Spinal cord (tissue), 10 donors: ENCODE measurements around the gene FNDC1. TPM values are rescaled to one million over a fixed set of nuclear protein-coding genes. Genes with fewer than 3 reads are reported as not detected.

ENCODE experiments used
- DNase-seq, 6 donors: peaks; one replicate each; pipeline versions ENCODE4 v3.0.0 to v3.0.0-alpha.2; 2013 to 2015; ENCODE audit warnings: low spot score in 6 of 6, low read depth in 4 of 6
- H3K27ac ChIP-seq: one replicate; pipeline ENCODE4 v1.5.1; 2013; ENCODE audit warnings: low read depth, low read length, control low read depth
- H3K27me3 ChIP-seq: one replicate; pipeline ENCODE4 v1.6.1; 2013; ENCODE audit warnings: low read length; ENCODE audit not compliant: control insufficient read depth, insufficient read depth
- H3K36me3 ChIP-seq: one replicate; pipeline ENCODE4 v1.6.1; 2013; ENCODE audit warnings: low read length; ENCODE audit not compliant: control insufficient read depth, insufficient read depth
- H3K4me1 ChIP-seq: one replicate; pipeline ENCODE4 v1.6.1; 2013; ENCODE audit warnings: low read length; ENCODE audit not compliant: control insufficient read depth, insufficient read depth
- H3K4me3 ChIP-seq: one replicate; pipeline ENCODE4 v1.5.1; 2013; ENCODE audit warnings: low read depth, low read length, control low read depth
- H3K9me3 ChIP-seq: one replicate; pipeline ENCODE4 v1.6.1; 2013; ENCODE audit warnings: low read length; ENCODE audit not compliant: control insufficient read depth, insufficient read depth
- WGBS: methylation state at CpG from one replicate; pipeline ENCODE4 v1.1.5; 2013; ENCODE audit warnings: missing lambda C conversion rate; ENCODE audit not compliant: insufficient coverage; 5-methylcytosine and 5-hydroxymethylcytosine counted together
- polyA plus RNA-seq, 2 donors: library from polyadenylated mRNA; unstranded; fragments of 120-200 nt; gene quantifications; one replicate each; pipeline ENCODE4 v1.2.1, GENCODE V29; 2013; ENCODE audit not compliant: insufficient read length in 2 of 2
- total RNA-seq, 2 donors: library from RNA; depleted of rRNA in 1 of 2; stranded (reverse); fragments of 120-200 nt in 1 of 2; fragments of >200 nt in 1 of 2; gene quantifications; one replicate each; pipeline versions ENCODE4 v1.2.3 to v1.2.4, GENCODE V29; 2013 to 2014
- donor health status: healthy.

The FNDC1 gene
- total and polyA plus RNA-seq, 4 donors = 10.7 to 49.0 (median 27.2) TPM

GRCh38 chr6:159214281-159214680 lies 45.1 kb downstream of the FNDC1 start:
- no peak for DNase-seq
- H3K4me1 ChIP-seq = peaks cover 20% of the 10 kb centered on the region
- no peak overlapping the region for H3K27ac ChIP-seq
- H3K27me3 ChIP-seq = no peaks in the 10 kb centered on the region
- 80% methylated on average over 1 of the region's 2 CpGs for WGBS
- no peak overlapping the region for H3K4me3 ChIP-seq
- no peaks in the 10 kb centered on the region for H3K9me3 ChIP-seq
- no peaks in the 10 kb centered on the region for H3K36me3 ChIP-seq

GRCh38 chr6:159217595-159218275 lies 48.5 kb downstream of the FNDC1 start:
- Histone ChIP-seq H3K27me3 (no peaks in the 10 kb centered on the region), H3K9me3 (no peaks in the 10 kb centered on the region), H3K36me3 (no peaks in the 10 kb centered on the region), H3K27ac (no peak overlapping the region), H3K4me3 (no peak overlapping the region), H3K4me1 (peaks cover 20% of the 10 kb centered on the region)
- WGBS = 34% methylated on average over 15 of the region's 17 CpGs
- DNase-seq = peak in 4 of 6 donors; percentile 15 to 80 (median 44)

GRCh38 chr6:159220093-159220492 lies 50.9 kb downstream of the FNDC1 start:
- Histone ChIP-seq H3K4me1 (peaks cover 13% of the 10 kb centered on the region), H3K36me3 (no peaks in the 10 kb centered on the region), H3K4me3 (no peak overlapping the region), H3K27me3 (no peaks in the 10 kb centered on the region), H3K27ac (no peak overlapping the region), H3K9me3 (no peaks in the 10 kb centered on the region)
- no peak for DNase-seq
- 40% methylated on average over 1 of the region's 5 CpGs for WGBS

GRCh38 chr6:159221486-159222170 lies 52.4 kb downstream of the FNDC1 start:
- Histone ChIP-seq H3K27me3 (no peaks in the 10 kb centered on the region), H3K36me3 (no peaks in the 10 kb centered on the region), H3K9me3 (no peaks in the 10 kb centered on the region), H3K4me3 (no peak overlapping the region), H3K4me1 (peaks cover 13% of the 10 kb centered on the region), H3K27ac (no peak overlapping the region)
- 75% methylated on average over 8 of the region's 12 CpGs for WGBS
- peak in 1 of 6 donors; percentile 30 for DNase-seq

- Histone ChIP-seq H3K36me3 (no peaks in the 10 kb centered on the region), H3K4me1 (no peaks in the 10 kb centered on the region), H3K4me3 (no peak overlapping the region), H3K9me3 (no peaks in the 10 kb centered on the region), H3K27me3 (no peaks in the 10 kb centered on the region), H3K27ac (no peak overlapping the region)
- no CpG with 5 or more reads among the region's 2 CpGs for WGBS
- DNase-seq = no peak
These were observed 55.3 kb downstream of the FNDC1 start for GRCh38 chr6:159224452-159224851.

GRCh38 chr6:159229651-159230051 lies 60.5 kb downstream of the FNDC1 start:
- Histone ChIP-seq H3K4me1 (peaks cover 12% of the 10 kb centered on the region), H3K27ac (no peak overlapping the region), H3K9me3 (no peaks in the 10 kb centered on the region), H3K4me3 (no peak overlapping the region), H3K27me3 (peaks cover 16% of the 10 kb centered on the region), H3K36me3 (peaks cover 4% of the 10 kb centered on the region)
- peak in 2 of 6 donors; percentile 57 to 79 for DNase-seq
- 34% methylated on average over 8 of the region's 8 CpGs for WGBS

- H3K27ac ChIP-seq = no peak overlapping the region
- no peaks in the 10 kb centered on the region for H3K9me3 ChIP-seq
- peaks cover 4% of the 10 kb centered on the region for H3K36me3 ChIP-seq
- DNase-seq = no peak
- H3K27me3 ChIP-seq = peaks cover 26% of the 10 kb centered on the region
- H3K4me1 ChIP-seq = peaks cover 12% of the 10 kb centered on the region
- no peak overlapping the region for H3K4me3 ChIP-seq
- 94% methylated on average over 38 of the region's 38 CpGs for WGBS
These were observed 63.0 kb downstream of the FNDC1 start for GRCh38 chr6:159232106-159232645.

GRCh38 chr6:159232751-159233150 lies 63.6 kb downstream of the FNDC1 start:
- 92% methylated on average over 22 of the region's 23 CpGs for WGBS
- H3K27ac ChIP-seq = no peak overlapping the region
- H3K4me1 ChIP-seq = peaks cover 12% of the 10 kb centered on the region
- H3K9me3 ChIP-seq = no peaks in the 10 kb centered on the region
- H3K27me3 ChIP-seq = peaks cover 26% of the 10 kb centered on the region
- H3K36me3 ChIP-seq = peaks cover 4% of the 10 kb centered on the region
- H3K4me3 ChIP-seq = no peak overlapping the region
- no peak for DNase-seq

GRCh38 chr6:159233365-159234101 lies 64.3 kb downstream of the FNDC1 start:
- H3K27ac ChIP-seq = no peak overlapping the region
- peaks cover 4% of the 10 kb centered on the region for H3K36me3 ChIP-seq
- no peaks in the 10 kb centered on the region for H3K9me3 ChIP-seq
- no peak overlapping the region for H3K4me3 ChIP-seq
- peaks cover 26% of the 10 kb centered on the region for H3K27me3 ChIP-seq
- WGBS = 19% methylated on average over 66 of the region's 66 CpGs
- peaks cover 12% of the 10 kb centered on the region for H3K4me1 ChIP-seq
- DNase-seq = peak in 2 of 6 donors; percentile 27 to 44
